RWPE2 (cell line): Measurements from ENCODE around the gene REX1BD.

Experiments
- ATAC-seq: fragments of 200-7000 bp; cut with Tn5 transposase; 3 replicates; pipeline ENCODE4 v1.9.1; 2021; ENCODE audit warnings: low read depth
- DNase-seq: peaks from one replicate; pipeline ENCODE4 v3.0.0-alpha.2; 2020; ENCODE audit warnings: low spot score
- H3K27ac ChIP-seq: fragments of 450-650 bp; 2 replicates; pipeline ENCODE4 v1.5.1; 2017; ENCODE audit warnings: mild to moderate bottlenecking; ENCODE audit not compliant: poor library complexity, severe bottlenecking
- H3K27me3 ChIP-seq: fragments of 250-450 bp; sonication (Bioruptor Pico); 2 replicates; pipeline ENCODE4 v1.5.1; 2021; ENCODE audit warnings: mild to moderate bottlenecking, moderate library complexity; ENCODE audit not compliant: insufficient read depth, poor library complexity, severe bottlenecking
- H3K36me3 ChIP-seq: fragments of 250-450 bp; sonication (Bioruptor Pico); 2 replicates; pipeline ENCODE4 v1.5.1; 2020; ENCODE audit warnings: low read depth, mild to moderate bottlenecking, moderate library complexity
- H3K4me1 ChIP-seq: fragments of 250-450 bp; sonication (Bioruptor Pico); 2 replicates; pipeline ENCODE4 v1.5.1; 2021; ENCODE audit warnings: mild to moderate bottlenecking, moderate library complexity; ENCODE audit not compliant: insufficient read depth, poor library complexity, severe bottlenecking
- H3K4me3 ChIP-seq: fragments of 250-450 bp; sonication (Bioruptor Pico); 2 replicates; pipeline ENCODE4 v1.5.1; 2021; ENCODE audit warnings: mild to moderate bottlenecking, moderate library complexity; ENCODE audit not compliant: severe bottlenecking
- H3K9me3 ChIP-seq: fragments of 250-450 bp; sonication (Bioruptor Pico); 2 replicates; pipeline ENCODE4 v1.5.1; 2021; ENCODE audit warnings: mild to moderate bottlenecking, moderate library complexity; ENCODE audit not compliant: severe bottlenecking
- CTCF ChIP-seq: fragments of 450-650 bp; IDR thresholded peaks from one replicate; pipeline ENCODE4 v1.5.1; 2017; ENCODE audit warnings: mild to moderate bottlenecking, moderate library complexity; ENCODE audit not compliant: poor library complexity, severe bottlenecking

Gene REX1BD

GRCh38 chr19:18577365-18577914 lies 11.2 kb upstream of the REX1BD start:
- Histone ChIP-seq H3K27me3 (no peaks in the 10 kb centered on the region), H3K4me1 (peaks cover 6% of the 10 kb centered on the region), H3K4me3 (no peak overlapping the region), H3K36me3 (peaks cover 45% of the 10 kb centered on the region), H3K27ac (no peak overlapping the region), H3K9me3 (no peaks in the 10 kb centered on the region)
- DNase-seq (no peak), ATAC-seq (no peak)
- no peak for TF ChIP-seq CTCF

GRCh38 chr19:18580311-18580710 lies 8.3 kb upstream of the REX1BD start:
- no peak for TF ChIP-seq CTCF
- H3K9me3 ChIP-seq: no peaks in the 10 kb centered on the region
- no peak overlapping the region for H3K4me3 ChIP-seq
- H3K27me3 ChIP-seq: no peaks in the 10 kb centered on the region
- H3K4me1 ChIP-seq: no peaks in the 10 kb centered on the region
- ATAC-seq (no peak), DNase-seq (no peak)
- H3K36me3 ChIP-seq: peaks cover 18% of the 10 kb centered on the region
- H3K27ac ChIP-seq: no peak overlapping the region

GRCh38 chr19:18586306-18586705 lies 2.3 kb upstream of the REX1BD start:
- Histone ChIP-seq H3K36me3 (peaks cover 7% of the 10 kb centered on the region; the same call in 1 of the 2 replicates), H3K4me3 (no peak overlapping the region), H3K27me3 (no peaks in the 10 kb centered on the region), H3K9me3 (no peaks in the 10 kb centered on the region), H3K27ac (no peak overlapping the region), H3K4me1 (peaks cover 5% of the 10 kb centered on the region)
- ATAC-seq: no peak
- TF ChIP-seq CTCF: no peak
- DNase-seq: no peak

- H3K4me3 ChIP-seq: no peak overlapping the region
- H3K27ac ChIP-seq: peak overlapping the region; percentile 79
- no peak for TF ChIP-seq CTCF
These were observed 1.0 kb upstream of the REX1BD start for GRCh38 chr19:18587561-18587960.

GRCh38 chr19:18587962-18588610 lies 512 bp upstream of the REX1BD start:
- H3K27me3 ChIP-seq: no peaks in the 10 kb centered on the region
- ATAC-seq (no peak; the same call in 2 of the 3 replicates), DNase-seq (no peak)
- H3K9me3 ChIP-seq: no peaks in the 10 kb centered on the region
- peaks cover 8% of the 10 kb centered on the region; the same call in 1 of the 2 replicates for H3K36me3 ChIP-seq
- H3K4me1 ChIP-seq: peaks cover 5% of the 10 kb centered on the region
- no peak for TF ChIP-seq CTCF
- H3K27ac ChIP-seq: peak overlapping the region; percentile 79
- H3K4me3 ChIP-seq: peak overlapping the region; percentile 63

More at GRCh38 chr19:18587561-18587960, 1.0 kb upstream of the REX1BD start:
- no peak for DNase-seq
- Histone ChIP-seq H3K4me1 (peaks cover 5% of the 10 kb centered on the region), H3K27me3 (no peaks in the 10 kb centered on the region), H3K36me3 (peaks cover 8% of the 10 kb centered on the region; the same call in 1 of the 2 replicates), H3K9me3 (no peaks in the 10 kb centered on the region)
- no peak for ATAC-seq
